Ishikawa (cell line): ENCODE measurements around the gene SEMA6A.

ENCODE experiments used
- CEBPB ChIP-seq: IDR thresholded peaks from 2 replicates; pipeline ENCODE4 v1.6.1; 2012
- CREB1 ChIP-seq: IDR thresholded peaks from 2 replicates; pipeline ENCODE4 v1.6.1; 2012; ENCODE audit warnings: low read depth
- EGR1 ChIP-seq: IDR thresholded peaks from 2 replicates; pipeline ENCODE4 v1.6.1; 2012
- EP300 ChIP-seq: IDR thresholded peaks from 2 replicates; pipeline ENCODE4 v1.6.1; 2012; ENCODE audit warnings: borderline replicate concordance
- NFIC ChIP-seq: IDR thresholded peaks from 2 replicates; pipeline ENCODE4 v1.6.1; 2012
- RAD21 ChIP-seq: IDR thresholded peaks from 2 replicates; pipeline ENCODE4 v1.6.1; 2012; ENCODE audit warnings: low read depth
- REST ChIP-seq: IDR thresholded peaks from 2 replicates; pipeline ENCODE4 v1.6.1; 2012; ENCODE audit warnings: low read depth, mild to moderate bottlenecking
- TAF1 ChIP-seq: IDR thresholded peaks from 2 replicates; pipeline ENCODE4 v1.6.1; 2012; ENCODE audit warnings: low read depth, mild to moderate bottlenecking
- TCF12 ChIP-seq: IDR thresholded peaks from 2 replicates; pipeline ENCODE4 v1.6.1; 2012; ENCODE audit warnings: low read depth
- TEAD4 ChIP-seq: IDR thresholded peaks from 2 replicates; pipeline ENCODE4 v1.6.1; 2012
- TF ChIP-seq, protein P1 (sequence below): IDR thresholded peaks from 2 replicates; pipeline ENCODE4 v1.6.1; 2012

GRCh38 chr5:116446356-116447005 is 128.1 kb downstream of the SEMA6A start:
- TF ChIP-seq, protein P1, sequence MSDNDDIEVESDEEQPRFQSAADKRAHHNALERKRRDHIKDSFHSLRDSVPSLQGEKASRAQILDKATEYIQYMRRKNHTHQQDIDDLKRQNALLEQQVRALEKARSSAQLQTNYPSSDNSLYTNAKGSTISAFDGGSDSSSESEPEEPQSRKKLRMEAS, result no peak
- no peak for TF ChIP-seq TCF12
- TF ChIP-seq CEBPB, result no peak
- TF ChIP-seq EP300, result no peak
- TF ChIP-seq RAD21, result no peak
- TF ChIP-seq EGR1, result no peak
- TF ChIP-seq NFIC, result no peak
- no peak for TF ChIP-seq REST
- TF ChIP-seq TEAD4, result no peak
- no peak for TF ChIP-seq CREB1
- TF ChIP-seq TAF1, result no peak
